ENCODE results near the gene DDX42. TPM values are rescaled to one million over a fixed set of nuclear protein-coding genes. Genes with fewer than 3 reads are reported as not detected.
A peak's percentile ranks its signal among the peaks of the same experiment; 100 is the strongest.

Gene DDX42
- total RNA-seq, 1 experiment from 2014 or later = 128 TPM

DNA sequence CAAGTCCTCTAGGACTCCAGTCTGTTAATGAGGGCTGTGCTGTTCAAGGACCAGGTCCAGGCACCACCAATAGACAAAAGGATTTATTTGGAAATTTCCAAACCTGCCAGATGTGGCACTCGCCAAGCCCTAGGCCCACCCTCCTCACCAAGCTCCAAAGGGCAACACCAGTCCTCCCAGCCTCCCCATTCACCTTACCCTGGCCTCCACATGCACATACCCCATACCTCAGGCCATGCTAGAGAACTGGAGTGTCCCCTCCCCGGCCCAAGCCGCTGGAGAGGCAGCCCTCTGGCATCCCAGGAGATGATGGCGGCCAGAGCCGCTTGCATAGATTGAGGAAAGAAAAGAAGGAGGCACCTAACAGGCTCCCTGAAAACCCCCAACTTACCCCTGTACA lies 58.0 kb downstream of the DDX42 start (continued):
- no peak for TF ChIP-seq CTCF (IDR thresholded peaks at IDR 0.05)
- no peak for TF ChIP-seq ZNF281 (CRISPR knock-in tag; IDR thresholded peaks at IDR 0.05)

- no peak for DNase-seq (ENCODE audit: low spot score)
- ChIA-PET POLR2A (no interaction called here), CTCF (no interaction called here)
- Mint-ChIP-seq H3K4me3 (no peak overlapping the region), H3K27me3 (ENCODE audit: low read depth) (no peaks in the 10 kb centered on the region), H3K36me3 (peaks cover 67% of the 10 kb centered on the region), H3K9me3 (no peaks in the 10 kb centered on the region), H3K27ac (no peak overlapping the region), H3K4me1 (peaks cover 12% of the 10 kb centered on the region)
- ATAC-seq = 0 out of 2 replicates have a peak, but pooled peaks have one; percentile 5
- no peak for TF ChIP-seq ZNF512 (CRISPR knock-in tag; IDR thresholded peaks at IDR 0.05; ENCODE audit: borderline replicate concordance)
- TF ChIP-seq, protein P1, sequence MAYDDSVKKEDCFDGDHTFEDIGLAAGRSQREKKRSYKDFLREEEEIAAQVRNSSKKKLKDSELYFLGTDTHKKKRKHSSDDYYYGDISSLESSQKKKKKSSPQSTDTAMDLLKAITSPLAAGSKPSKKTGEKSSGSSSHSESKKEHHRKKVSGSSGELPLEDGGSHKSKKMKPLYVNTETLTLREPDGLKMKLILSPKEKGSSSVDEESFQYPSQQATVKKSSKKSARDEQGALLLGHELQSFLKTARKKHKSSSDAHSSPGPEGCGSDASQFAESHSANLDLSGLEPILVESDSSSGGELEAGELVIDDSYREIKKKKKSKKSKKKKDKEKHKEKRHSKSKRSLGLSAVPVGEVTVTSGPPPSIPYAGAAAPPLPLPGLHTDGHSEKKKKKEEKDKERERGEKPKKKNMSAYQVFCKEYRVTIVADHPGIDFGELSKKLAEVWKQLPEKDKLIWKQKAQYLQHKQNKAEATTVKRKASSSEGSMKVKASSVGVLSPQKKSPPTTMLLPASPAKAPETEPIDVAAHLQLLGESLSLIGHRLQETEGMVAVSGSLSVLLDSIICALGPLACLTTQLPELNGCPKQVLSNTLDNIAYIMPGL (CRISPR knock-in tag; IDR thresholded peaks at IDR 0.05) = no peak
These were observed 58.5 kb downstream of the DDX42 start for GRCh38 chr17:63832455-63832854.

DNA sequence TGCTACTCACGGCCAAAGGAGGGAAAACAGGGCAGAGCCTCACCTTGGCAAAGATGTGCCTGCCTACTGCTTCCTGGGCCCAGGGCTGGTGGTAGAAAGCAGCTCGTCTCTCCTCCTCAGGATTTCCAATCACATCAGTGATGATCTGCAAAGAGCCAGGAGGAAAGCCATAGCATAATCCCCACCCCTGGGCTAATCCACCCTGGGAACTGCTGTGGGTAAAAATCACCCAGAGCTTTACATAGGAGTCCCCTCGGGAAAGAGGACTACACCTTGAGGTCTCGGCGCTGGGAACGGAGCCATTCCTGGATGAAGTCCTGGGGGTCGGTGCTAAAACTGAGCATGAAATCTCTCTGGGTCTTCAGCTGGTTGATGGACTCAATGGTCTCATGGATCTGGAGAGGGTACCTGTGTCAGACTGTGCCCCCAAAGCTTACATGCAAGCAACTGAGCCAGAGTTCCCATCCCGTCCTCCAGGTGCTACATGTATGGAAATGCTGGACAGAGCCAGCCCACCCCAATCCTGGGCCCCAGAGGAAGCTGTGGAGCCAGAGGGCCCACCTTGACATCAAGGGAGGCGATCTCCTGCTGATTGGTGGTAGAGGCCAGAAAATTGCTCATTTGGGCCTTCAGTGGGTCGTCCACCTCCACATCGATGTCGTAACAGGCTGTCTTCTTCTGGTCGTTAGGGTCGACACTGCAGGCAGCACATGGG lies 59.2 kb downstream of the DDX42 start:
- TF ChIP-seq ZNF281 (CRISPR knock-in tag; IDR thresholded peaks at IDR 0.05) (no peak), PRRX2 (CRISPR knock-in tag; IDR thresholded peaks at IDR 0.05) (no peak), MLX (CRISPR knock-in tag; IDR thresholded peaks at IDR 0.05) (no peak), NFATC4 (CRISPR knock-in tag; IDR thresholded peaks at IDR 0.05) (no peak), ZNF219 (CRISPR knock-in tag; IDR thresholded peaks at IDR 0.05; ENCODE audit: borderline replicate concordance) (no peak), MXD4 (CRISPR knock-in tag; IDR thresholded peaks at IDR 0.05; ENCODE audit: borderline replicate concordance) (no peak), NFE2L1 (CRISPR knock-in tag; IDR thresholded peaks at IDR 0.05) (no peak), ZBTB21 (CRISPR knock-in tag; IDR thresholded peaks at IDR 0.05; ENCODE audit: borderline replicate concordance) (no peak), NR3C1 (CRISPR knock-in tag; conservative IDR thresholded peaks at IDR 0.05; ENCODE audit: low read depth) (no peak), JUN (CRISPR knock-in tag; IDR thresholded peaks at IDR 0.05) (no peak), CREM (CRISPR knock-in tag; IDR thresholded peaks at IDR 0.05) (no peak), HMGA2 (CRISPR knock-in tag; IDR thresholded peaks at IDR 0.05) (no peak), FOXP4 (CRISPR knock-in tag; IDR thresholded peaks at IDR 0.05) (no peak)
- Mint-ChIP-seq H3K4me3 (no peak overlapping the region), H3K4me1 (peaks cover 12% of the 10 kb centered on the region), H3K9me3 (no peaks in the 10 kb centered on the region), H3K27me3 (ENCODE audit: low read depth) (no peaks in the 10 kb centered on the region), H3K36me3 (peaks cover 67% of the 10 kb centered on the region), H3K27ac (no peak overlapping the region)
- no peak for DNase-seq (ENCODE audit: low spot score)
- POLR2A ChIA-PET = no interaction called here
- CTCF ChIA-PET = interaction anchor here (0.7 to 1.5 kb wide), 2 partner anchors 15 to 60 kb away, joined by 3 to 6 read pairs; partner anchors contain the start of gene CCDC47
- no peak for ATAC-seq

Measured in WTC11 (cell line).